ENCODE measurements around the gene PRB4.
"Not testable (repeated sequence)": the region's sequence is repeated elsewhere in the genome, so short reads cannot be mapped to it uniquely, and the experiment has no call there.

The PRB4 gene

DNA sequence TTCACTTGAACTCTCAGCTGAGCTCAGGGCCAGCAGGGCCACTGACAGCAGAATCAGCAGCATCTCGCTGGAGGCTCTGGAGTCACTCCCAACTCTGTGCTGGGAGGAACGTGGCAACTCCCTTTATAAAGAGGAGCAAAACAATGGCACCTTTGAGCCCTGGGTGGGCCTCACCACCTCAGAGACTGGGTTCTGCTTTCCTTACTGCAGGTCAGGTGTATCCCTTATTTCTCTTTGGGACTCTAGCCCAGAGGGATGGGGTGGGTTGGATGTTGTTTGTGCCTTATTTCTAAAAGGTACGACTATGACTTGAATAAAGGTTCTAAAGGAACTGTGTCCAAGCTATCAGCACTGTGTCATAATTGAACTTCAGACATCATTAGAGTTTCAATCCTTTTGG lies at the start of gene PRB4:
TSS of gene PRB4 (minus strand) at position 101 of the 400 bp plus-strand sequence. CDS start at position 63, 38 bp downstream.
- TF ChIP-seq, protein P1, sequence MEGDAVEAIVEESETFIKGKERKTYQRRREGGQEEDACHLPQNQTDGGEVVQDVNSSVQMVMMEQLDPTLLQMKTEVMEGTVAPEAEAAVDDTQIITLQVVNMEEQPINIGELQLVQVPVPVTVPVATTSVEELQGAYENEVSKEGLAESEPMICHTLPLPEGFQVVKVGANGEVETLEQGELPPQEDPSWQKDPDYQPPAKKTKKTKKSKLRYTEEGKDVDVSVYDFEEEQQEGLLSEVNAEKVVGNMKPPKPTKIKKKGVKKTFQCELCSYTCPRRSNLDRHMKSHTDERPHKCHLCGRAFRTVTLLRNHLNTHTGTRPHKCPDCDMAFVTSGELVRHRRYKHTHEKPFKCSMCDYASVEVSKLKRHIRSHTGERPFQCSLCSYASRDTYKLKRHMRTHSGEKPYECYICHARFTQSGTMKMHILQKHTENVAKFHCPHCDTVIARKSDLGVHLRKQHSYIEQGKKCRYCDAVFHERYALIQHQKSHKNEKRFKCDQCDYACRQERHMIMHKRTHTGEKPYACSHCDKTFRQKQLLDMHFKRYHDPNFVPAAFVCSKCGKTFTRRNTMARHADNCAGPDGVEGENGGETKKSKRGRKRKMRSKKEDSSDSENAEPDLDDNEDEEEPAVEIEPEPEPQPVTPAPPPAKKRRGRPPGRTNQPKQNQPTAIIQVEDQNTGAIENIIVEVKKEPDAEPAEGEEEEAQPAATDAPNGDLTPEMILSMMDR (IDR thresholded peaks at IDR 0.05; ENCODE audit: insufficient read depth, low read depth, low read length, missing control alignments): no peak
- H3K4me3 ChIP-seq (ENCODE audit: low read length): no peak within 1 kb of the TSS
- DNase-seq (ENCODE audit: low read depth): no peak

DNA sequence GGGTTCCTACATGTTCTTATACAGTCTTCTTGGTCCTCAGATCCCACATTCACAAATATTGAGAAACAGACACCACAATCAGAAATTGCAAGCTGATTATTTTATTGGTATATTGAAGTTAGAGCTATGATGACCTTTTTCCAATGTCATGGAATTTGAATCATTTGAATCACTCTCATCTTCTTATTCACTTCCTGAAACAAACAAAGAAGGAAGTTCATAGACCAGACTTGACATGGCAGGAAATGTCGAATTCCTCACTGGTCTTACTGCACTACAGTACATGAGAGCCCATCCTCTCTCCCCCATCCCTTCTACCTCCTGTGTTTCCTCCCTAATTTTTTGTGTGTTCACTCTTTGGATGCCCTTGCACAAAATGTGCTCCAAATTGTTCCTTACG lies 41.5 kb upstream of the PRB4 start:
- not testable (repeated sequence) for DNase-seq (ENCODE audit: low read depth)

DNA sequence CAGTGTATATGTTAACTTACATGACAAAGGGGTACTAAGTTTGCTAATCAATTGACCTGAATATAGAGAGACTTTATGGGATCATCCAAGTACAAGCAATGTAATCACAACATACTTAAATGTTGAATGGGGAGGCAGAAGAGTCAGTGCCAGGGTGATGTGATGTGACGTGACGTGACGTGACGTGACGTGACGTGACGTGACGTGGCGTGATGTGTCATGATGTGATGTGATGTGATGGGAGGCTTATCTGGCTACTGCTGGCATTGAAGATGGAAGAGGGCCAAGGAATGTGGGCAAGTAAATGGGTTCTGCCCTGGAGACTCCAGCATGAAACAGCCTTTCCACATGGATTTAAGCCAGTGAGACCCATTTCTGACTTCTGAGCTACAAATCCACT lies 38.2 kb upstream of the PRB4 start:
- DNase-seq (ENCODE audit: low read depth): no peak
- H3K4me3 ChIP-seq (ENCODE audit: low read length): no peak overlapping the region
- TF ChIP-seq, protein P1 (IDR thresholded peaks at IDR 0.05; ENCODE audit: insufficient read depth, low read depth, low read length, missing control alignments): no peak

More for the DNA sequence above, 41.5 kb upstream of the PRB4 start:
- H3K4me3 ChIP-seq (ENCODE audit: low read length): not testable (repeated sequence)

DNA sequence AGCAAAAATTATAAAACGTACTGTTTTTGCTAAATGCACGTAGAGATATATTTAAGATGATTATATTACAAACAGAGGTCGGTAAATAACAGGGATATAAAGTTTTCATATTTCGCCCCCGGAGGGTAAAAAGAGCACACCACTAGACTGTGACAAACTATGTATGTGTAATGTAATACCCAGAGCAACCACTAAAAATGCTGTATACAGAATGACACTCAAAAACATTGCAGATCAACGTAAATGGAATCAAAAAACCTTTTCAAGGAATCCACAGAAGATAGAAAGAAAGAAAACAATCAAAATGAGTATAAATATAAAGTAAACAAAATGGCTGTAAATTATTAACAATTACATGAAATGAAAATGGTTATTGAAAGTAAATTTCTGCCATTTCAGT lies 37.6 kb upstream of the PRB4 start:
- no peak for DNase-seq (ENCODE audit: low read depth)
- TF ChIP-seq, protein P1 (IDR thresholded peaks at IDR 0.05; ENCODE audit: insufficient read depth, low read depth, low read length, missing control alignments): peak; percentile 34

DNA sequence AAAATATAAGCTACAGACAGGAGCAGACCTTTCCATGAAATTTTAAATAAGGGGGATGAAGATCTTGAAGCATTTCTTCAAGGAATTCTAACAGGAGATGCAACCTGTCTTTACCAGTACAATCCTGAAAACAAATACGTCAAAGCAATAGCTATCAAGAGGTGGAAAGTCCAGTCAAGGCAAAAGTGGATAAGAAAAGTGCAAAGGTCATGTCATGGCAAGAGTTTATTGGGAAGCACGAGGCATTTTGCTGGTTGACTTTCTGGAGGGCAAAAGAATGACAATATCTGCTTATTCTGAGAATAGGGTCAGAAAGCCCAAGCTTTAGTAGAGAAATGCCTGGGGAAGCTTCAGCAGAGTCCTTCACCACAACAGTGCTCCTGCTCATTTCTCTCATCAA lies 34.3 kb upstream of the PRB4 start:
- no peak overlapping the region for H3K4me3 ChIP-seq (ENCODE audit: low read length)
- TF ChIP-seq, protein P1 (IDR thresholded peaks at IDR 0.05; ENCODE audit: insufficient read depth, low read depth, low read length, missing control alignments): no peak
- no peak for DNase-seq (ENCODE audit: low read depth)

More for the DNA sequence above, 37.6 kb upstream of the PRB4 start:
- H3K4me3 ChIP-seq (ENCODE audit: low read length): no peak overlapping the region

DNA sequence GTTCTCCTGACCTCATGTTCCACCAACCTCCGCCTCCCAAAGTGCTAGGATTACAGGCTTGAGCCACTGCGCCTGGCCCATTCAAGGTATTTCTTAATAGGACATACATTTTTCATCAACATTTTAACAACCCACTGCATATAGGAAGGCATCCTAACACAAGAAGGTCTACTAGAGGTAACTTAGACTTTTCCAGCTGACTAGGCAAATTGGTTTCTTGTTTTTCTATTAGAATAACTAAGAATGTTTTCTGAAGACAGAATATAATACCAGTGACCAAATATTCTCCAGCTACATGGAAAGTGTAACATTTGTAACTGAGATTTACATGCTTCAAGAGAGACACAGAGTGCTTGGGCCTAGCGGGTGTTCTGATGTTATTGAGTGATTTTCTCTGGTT lies 14.2 kb upstream of the PRB4 start:
- TF ChIP-seq, protein P1 (IDR thresholded peaks at IDR 0.05; ENCODE audit: insufficient read depth, low read depth, low read length, missing control alignments): no peak
- DNase-seq (ENCODE audit: low read depth): no peak
- H3K4me3 ChIP-seq (ENCODE audit: low read length): no peak overlapping the region

DNA sequence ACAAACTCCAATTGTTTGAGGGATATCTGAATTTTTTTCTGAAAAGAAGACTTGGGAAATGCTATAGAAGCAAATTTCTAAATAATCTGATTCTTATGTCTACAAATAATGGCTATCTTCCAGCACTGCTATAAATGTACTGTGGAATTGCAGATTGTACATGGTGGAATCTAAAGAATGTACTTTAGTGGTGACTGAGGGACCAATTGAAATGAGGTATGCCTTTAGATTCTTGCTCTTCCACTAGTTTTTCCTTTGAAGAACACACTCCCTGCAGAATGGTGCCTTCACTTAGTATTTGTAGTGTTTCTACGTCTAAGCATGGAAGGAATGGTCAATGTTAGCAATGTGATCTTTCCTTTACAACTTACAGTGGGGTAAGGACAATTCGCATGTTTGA lies 11.7 kb upstream of the PRB4 start:
- H3K4me3 ChIP-seq (ENCODE audit: low read length): no peak overlapping the region
- TF ChIP-seq, protein P1 (IDR thresholded peaks at IDR 0.05; ENCODE audit: insufficient read depth, low read depth, low read length, missing control alignments): no peak
- DNase-seq (ENCODE audit: low read depth): no peak
